IMR-90 (cell line): ENCODE data around the gene ADAM12. TPM values are rescaled to one million over a fixed set of nuclear protein-coding genes. Genes with fewer than 3 reads are reported as not detected.

Source experiments
- ATAC-seq: fragments of 200-7000 bp; cut with Tn5 transposase; 2 replicates; pipeline ENCODE4 v1.9.1; 2020; ENCODE audit warnings: low read depth, mild to moderate bottlenecking, moderate library complexity
- BruUV-seq: library from RNA; stranded (reverse); fragments of 400-500 nt; replicated peaks from 2 replicates; lab custom pipeline; 2021; lab: Mats Ljungman, UMichigan
- CTCF ChIA-PET: fragments of 300-600 bp; formaldehyde crosslinking; extraction: SDS; loops from one replicate; lab custom pipeline; 2021; ENCODE audit warnings: antibody characterized with exemption; lab: Yijun Ruan, JAX
- POLR2A ChIA-PET: fragments of 300-600 bp; sonication (Branson Sonifier 250); formaldehyde crosslinking; loops from one replicate; lab custom pipeline; 2022; ENCODE audit warnings: antibody characterized with exemption; ENCODE audit not compliant: unreplicated experiment; lab: Charles Lee
- DNase-seq: peaks from one replicate; pipeline ENCODE4 v3.0.0; 2013
- H2AFZ ChIP-seq: replicated peaks from 2 replicates; pipeline ENCODE3; 2013; ENCODE audit warnings: low read length, mild to moderate bottlenecking; ENCODE audit not compliant: poor library complexity
- H2AK5ac ChIP-seq: 2 replicates; pipeline ENCODE4 v1.6.1; 2013; ENCODE audit warnings: low read depth, low read length, inconsistent platforms
- H2AK9ac ChIP-seq: replicated peaks from 2 replicates; pipeline ENCODE3; 2013; ENCODE audit warnings: mild to moderate bottlenecking, low read depth, low read length, moderate library complexity; ENCODE audit not compliant: poor library complexity
- H2BK120ac ChIP-seq: 2 replicates; pipeline ENCODE4 v1.6.1; 2013; ENCODE audit warnings: low read depth, low read length, inconsistent platforms
- H2BK15ac ChIP-seq: 3 replicates; pipeline ENCODE4 v1.6.1; 2013; ENCODE audit warnings: low read depth, low read length, inconsistent platforms
- H2BK20ac ChIP-seq: 2 replicates; pipeline ENCODE4 v1.6.1; 2013; ENCODE audit warnings: low read depth, mild to moderate bottlenecking, inconsistent platforms, low read length, moderate library complexity
- H2BK5ac ChIP-seq: 2 replicates; pipeline ENCODE4 v1.6.1; 2013; ENCODE audit warnings: mild to moderate bottlenecking, low read depth, low read length, inconsistent platforms; ENCODE audit not compliant: poor library complexity, severe bottlenecking
- H3K14ac ChIP-seq: replicated peaks from 2 replicates; pipeline ENCODE4 v1.6.1; 2013; ENCODE audit warnings: low read depth, low read length, inconsistent platforms
- H3K18ac ChIP-seq: 2 replicates; pipeline ENCODE4 v1.6.1; 2013; ENCODE audit warnings: low read depth, low read length, control low read depth
- H3K23ac ChIP-seq: 2 replicates; pipeline ENCODE4 v1.6.1; 2013; ENCODE audit warnings: low read depth, low read length, inconsistent platforms
- H3K27ac ChIP-seq: 2 replicates; pipeline ENCODE4 v1.5.1; 2013; ENCODE audit warnings: mild to moderate bottlenecking, control low read depth, low read length; ENCODE audit not compliant: insufficient read depth
- H3K27me3 ChIP-seq: 2 replicates; pipeline ENCODE4 v1.6.1; 2013; ENCODE audit warnings: low read length; ENCODE audit not compliant: control insufficient read depth, insufficient read depth
- H3K36me3 ChIP-seq: 2 replicates; pipeline ENCODE4 v1.6.1; 2013; ENCODE audit warnings: low read length, mixed read lengths; ENCODE audit not compliant: control insufficient read depth, insufficient read depth
- H3K4ac ChIP-seq: 2 replicates; pipeline ENCODE4 v1.6.1; 2013; ENCODE audit warnings: low read depth, low read length, inconsistent platforms
- H3K4me1 ChIP-seq: 2 replicates; pipeline ENCODE4 v1.6.1; 2013; ENCODE audit warnings: low read length, mixed read lengths; ENCODE audit not compliant: control insufficient read depth, insufficient read depth
- H3K4me2 ChIP-seq: 2 replicates; pipeline ENCODE4 v1.6.1; 2013; ENCODE audit warnings: low read depth, mild to moderate bottlenecking, control low read depth, low read length, moderate library complexity
- H3K4me3 ChIP-seq: 2 replicates; pipeline ENCODE4 v1.5.1; 2013; ENCODE audit warnings: low read depth, mild to moderate bottlenecking, control low read depth, low read length, moderate library complexity; ENCODE audit not compliant: insufficient read depth
- H3K56ac ChIP-seq: 2 replicates; pipeline ENCODE4 v1.6.1; 2013; ENCODE audit warnings: low read length, inconsistent platforms; ENCODE audit not compliant: insufficient read depth; ENCODE audit errors: extremely low read depth
- H3K79me1 ChIP-seq, 2 experiments: 2 replicates each; pipeline ENCODE4 v1.6.1; 2013; ENCODE audit warnings: low read length in 2 of 2, inconsistent platforms in 1 of 2, low read depth in 1 of 2
- H3K9ac ChIP-seq: 2 replicates; pipeline ENCODE4 v1.6.1; 2013; ENCODE audit warnings: low read depth, low read length, control low read depth
- H3K9me1 ChIP-seq: 2 replicates; pipeline ENCODE4 v1.6.1; 2013; ENCODE audit warnings: low read length, inconsistent platforms; ENCODE audit not compliant: insufficient read depth
- H3K9me3 ChIP-seq: 2 replicates; pipeline ENCODE4 v1.6.1; 2013; ENCODE audit warnings: low read length; ENCODE audit not compliant: control insufficient read depth, insufficient read depth
- H4K20me1 ChIP-seq: 2 replicates; pipeline ENCODE4 v1.6.1; 2013; ENCODE audit warnings: low read length, inconsistent platforms; ENCODE audit not compliant: insufficient read depth
- H4K5ac ChIP-seq: 2 replicates; pipeline ENCODE4 v1.6.1; 2013; ENCODE audit warnings: mild to moderate bottlenecking, low read depth, low read length, control low read depth
- H4K8ac ChIP-seq, 2 experiments: 2 replicates each; pipeline ENCODE4 v1.6.1; 2013; ENCODE audit warnings: low read depth in 2 of 2, low read length in 2 of 2, control low read depth in 1 of 2, inconsistent platforms in 1 of 2
- H4K91ac ChIP-seq: 2 replicates; pipeline ENCODE4 v1.6.1; 2013; ENCODE audit warnings: low read depth, low read length, inconsistent platforms; ENCODE audit not compliant: insufficient read depth
- CEBPB ChIP-seq: IDR thresholded peaks from 2 replicates; pipeline ENCODE4 v1.6.1; 2012; ENCODE audit warnings: low read depth, low read length, improper control_type of control experiment
- MAZ ChIP-seq: IDR thresholded peaks from 2 replicates; pipeline ENCODE4 v1.6.1; 2012; ENCODE audit warnings: low read depth, mild to moderate bottlenecking, low read length, improper control_type of control experiment, moderate library complexity, borderline replicate concordance
- WGBS, 2 experiments: methylation state at CpG; one replicate each; pipeline versions ENCODE4 v1.1.5 to v1.1.7; 2013; ENCODE audit warnings: missing lambda C conversion rate in 2 of 2; ENCODE audit not compliant: insufficient read length in 1 of 2; ENCODE audit errors: extremely low coverage in 2 of 2; 5-methylcytosine and 5-hydroxymethylcytosine counted together
- dilution Hi-C: fragments of 300-500 bp; cut with HindIII; formaldehyde crosslinking; loops from one replicate; pipeline ENCODE4 v1.14.3; 2018; ENCODE audit warnings: low sequenced_read_pairs; ENCODE audit not compliant: unreplicated experiment
- in situ Hi-C: fragments of 300-500 bp; cut with MboI; formaldehyde crosslinking; loops from 3 replicates; pipeline ENCODE4 v1.14.3; 2019; ENCODE audit warnings: low sequenced_read_pairs, inconsistent platforms, mixed read lengths
- intact Hi-C: fragments of 100-400 bp; cut with micrococcal nuclease; formaldehyde crosslinking; loops from 2 replicates; pipeline ENCODE4 v1.10.0; 2022
- polyA plus RNA-seq, 3 experiments: library from polyadenylated mRNA; depleted of rRNA; stranded (reverse); fragments of >200 nt; gene quantifications; 2 replicates each; pipeline ENCODE4 v1.2.3, GENCODE V29; 2012; ENCODE audit warnings: low replicate concordance in 1 of 3
- total RNA-seq: library from RNA; depleted of rRNA; stranded (reverse); fragments of >200 nt; gene quantifications from 2 replicates; pipeline ENCODE4 v1.2.3, GENCODE V29; 2012

The ADAM12 gene
- total and polyA plus RNA-seq, 2 of the 4 experiments (the other 2 are of a cell fraction) = 9.6 to 10.2 TPM

- Histone ChIP-seq H2AK5ac (no peak overlapping the region), H3K18ac (no peak overlapping the region), H3K79me1 (no peaks in the 10 kb centered on the region), H3K23ac (no peak overlapping the region), H3K9ac (no peak overlapping the region), H2BK15ac (no peak overlapping the region), H2AFZ (no peak overlapping the region), H4K20me1 (no peaks in the 10 kb centered on the region), H3K14ac (no peak overlapping the region), H3K4me1 (no peaks in the 10 kb centered on the region), H4K5ac (no peak overlapping the region), H4K8ac (no peak overlapping the region), H3K56ac (no peak overlapping the region), H3K9me1 (0 out of 2 replicates have a peak, but pooled peaks cover 5% of the 10 kb centered on the region), H2BK120ac (no peak overlapping the region), H4K91ac (no peak overlapping the region), H2AK9ac (no peak overlapping the region), H3K9me3 (no peaks in the 10 kb centered on the region), H3K27ac (no peak overlapping the region), H3K4me2 (no peak overlapping the region; the same call in 1 of the 2 replicates), H3K4ac (no peak overlapping the region), H3K36me3 (no peaks in the 10 kb centered on the region), H2BK20ac (no peak overlapping the region), H3K4me3 (no peak overlapping the region), H3K27me3 (no peaks in the 10 kb centered on the region; the same call in 1 of the 2 replicates), H2BK5ac (no peak overlapping the region)
- POLR2A ChIA-PET = interaction anchor here (0.7 kb wide), 1 partner anchor 114 kb away, joined by 10 read pairs; no protein-coding TSS in a partner anchor
- intact Hi-C loops (no loop called here), in situ Hi-C loops (no loop called here), dilution Hi-C loops (no loop called here)
- ATAC-seq = peak; percentile 37; the same call in 1 of the 2 replicates
- CTCF ChIA-PET = interaction anchor here (1.0 kb wide), 1 partner anchor 21 kb away, joined by 7 read pairs; no protein-coding TSS in a partner anchor
- 50% methylated on average over 1 of the region's 5 CpGs; no CpG with 5 or more reads in 1 of the 2 experiments for WGBS, 2 experiments
- peak; percentile 60 for DNase-seq
- TF ChIP-seq MAZ (no peak), CEBPB (peak; percentile 81)
- no TSS peak for BruUV-seq
These were observed 277.6 kb downstream of the ADAM12 start for GRCh38 chr10:126110489-126111180.
